Measurements from ENCODE around the gene FASTK.

FASTK gene

DNA sequence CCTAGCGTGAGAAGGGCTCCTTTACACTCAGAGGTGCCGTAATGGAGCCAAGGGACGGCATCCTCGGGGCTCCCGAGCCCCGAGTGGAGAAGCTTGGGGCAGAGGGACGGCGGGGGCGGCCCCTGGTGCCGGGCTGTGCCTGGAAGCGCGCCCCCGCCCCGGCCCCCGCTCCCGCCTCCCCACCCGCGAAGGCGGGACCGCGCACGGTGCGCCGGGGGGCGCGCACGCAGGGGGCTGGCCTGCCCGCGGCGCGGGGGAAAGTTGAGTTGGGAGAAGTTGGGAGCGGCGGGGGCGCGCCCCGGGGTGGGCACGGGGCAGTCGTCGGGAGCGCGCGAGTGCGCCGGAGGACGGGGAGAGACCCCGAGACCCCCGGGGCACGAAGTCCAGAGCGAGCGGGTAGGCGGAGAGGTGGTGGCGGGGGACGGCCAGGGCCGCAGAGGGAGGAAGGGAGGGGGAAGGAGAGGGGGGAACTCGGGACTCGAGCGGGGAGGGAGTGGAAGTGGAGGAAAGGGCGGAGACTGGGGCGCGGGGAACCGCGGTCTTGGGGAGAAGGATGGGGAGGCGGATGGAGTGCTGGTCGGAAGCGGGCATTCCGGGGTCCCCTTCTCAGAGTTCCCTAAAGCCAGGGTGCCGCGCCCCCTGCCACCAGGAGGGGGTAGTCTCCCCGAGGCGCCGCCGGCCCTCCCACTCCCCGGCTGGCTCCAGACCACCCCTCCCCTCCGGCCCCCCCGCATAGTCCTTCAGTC, 21.1 kb downstream of the FASTK start, which contains the start of gene SLC4A2:
SLC4A2 (plus strand) TSS at position 223 of the 746 bp plus-strand sequence. CDS start 2,399 bp downstream, outside the sequence.
- DNase-seq (ENCODE audit: low read depth): peak; percentile 63
- TF ChIP-seq, protein P1, sequence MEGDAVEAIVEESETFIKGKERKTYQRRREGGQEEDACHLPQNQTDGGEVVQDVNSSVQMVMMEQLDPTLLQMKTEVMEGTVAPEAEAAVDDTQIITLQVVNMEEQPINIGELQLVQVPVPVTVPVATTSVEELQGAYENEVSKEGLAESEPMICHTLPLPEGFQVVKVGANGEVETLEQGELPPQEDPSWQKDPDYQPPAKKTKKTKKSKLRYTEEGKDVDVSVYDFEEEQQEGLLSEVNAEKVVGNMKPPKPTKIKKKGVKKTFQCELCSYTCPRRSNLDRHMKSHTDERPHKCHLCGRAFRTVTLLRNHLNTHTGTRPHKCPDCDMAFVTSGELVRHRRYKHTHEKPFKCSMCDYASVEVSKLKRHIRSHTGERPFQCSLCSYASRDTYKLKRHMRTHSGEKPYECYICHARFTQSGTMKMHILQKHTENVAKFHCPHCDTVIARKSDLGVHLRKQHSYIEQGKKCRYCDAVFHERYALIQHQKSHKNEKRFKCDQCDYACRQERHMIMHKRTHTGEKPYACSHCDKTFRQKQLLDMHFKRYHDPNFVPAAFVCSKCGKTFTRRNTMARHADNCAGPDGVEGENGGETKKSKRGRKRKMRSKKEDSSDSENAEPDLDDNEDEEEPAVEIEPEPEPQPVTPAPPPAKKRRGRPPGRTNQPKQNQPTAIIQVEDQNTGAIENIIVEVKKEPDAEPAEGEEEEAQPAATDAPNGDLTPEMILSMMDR (conservative IDR thresholded peaks at IDR 0.05; ENCODE audit: low read length): peak; percentile 38
- peak within 1 kb of the TSS; percentile 88 for H3K4me3 ChIP-seq (ENCODE audit: low read length)

DNA sequence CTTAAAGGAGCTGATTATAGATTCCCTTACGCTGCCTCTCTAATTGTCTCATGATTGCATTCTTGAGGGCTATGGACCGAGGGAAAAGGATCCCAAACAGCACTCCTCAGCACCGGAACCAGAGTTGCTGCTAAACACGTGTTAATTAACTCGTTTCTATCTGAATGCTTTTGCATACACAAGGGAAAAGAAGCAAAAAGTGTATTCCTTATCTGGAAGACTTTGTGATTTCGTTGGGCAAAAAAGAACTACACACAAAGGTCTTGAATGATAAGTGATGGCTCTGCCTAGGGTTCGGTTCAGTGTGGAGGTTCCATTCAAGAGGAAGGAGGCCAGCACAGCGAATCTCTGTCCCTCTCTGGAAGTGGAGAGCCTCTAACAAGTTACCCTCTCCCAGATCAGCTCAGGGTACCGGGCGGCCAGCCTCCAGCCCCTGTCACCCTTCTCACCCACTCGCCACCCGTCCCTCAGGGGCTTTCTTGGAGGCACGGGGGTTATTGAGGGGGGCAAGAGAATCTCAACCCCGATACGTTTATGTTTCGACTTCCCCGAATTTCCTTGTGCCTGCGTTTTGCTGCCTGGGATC, 21.7 kb downstream of the FASTK start:
- DNase-seq (ENCODE audit: low read depth): peak; percentile 45

DNA sequence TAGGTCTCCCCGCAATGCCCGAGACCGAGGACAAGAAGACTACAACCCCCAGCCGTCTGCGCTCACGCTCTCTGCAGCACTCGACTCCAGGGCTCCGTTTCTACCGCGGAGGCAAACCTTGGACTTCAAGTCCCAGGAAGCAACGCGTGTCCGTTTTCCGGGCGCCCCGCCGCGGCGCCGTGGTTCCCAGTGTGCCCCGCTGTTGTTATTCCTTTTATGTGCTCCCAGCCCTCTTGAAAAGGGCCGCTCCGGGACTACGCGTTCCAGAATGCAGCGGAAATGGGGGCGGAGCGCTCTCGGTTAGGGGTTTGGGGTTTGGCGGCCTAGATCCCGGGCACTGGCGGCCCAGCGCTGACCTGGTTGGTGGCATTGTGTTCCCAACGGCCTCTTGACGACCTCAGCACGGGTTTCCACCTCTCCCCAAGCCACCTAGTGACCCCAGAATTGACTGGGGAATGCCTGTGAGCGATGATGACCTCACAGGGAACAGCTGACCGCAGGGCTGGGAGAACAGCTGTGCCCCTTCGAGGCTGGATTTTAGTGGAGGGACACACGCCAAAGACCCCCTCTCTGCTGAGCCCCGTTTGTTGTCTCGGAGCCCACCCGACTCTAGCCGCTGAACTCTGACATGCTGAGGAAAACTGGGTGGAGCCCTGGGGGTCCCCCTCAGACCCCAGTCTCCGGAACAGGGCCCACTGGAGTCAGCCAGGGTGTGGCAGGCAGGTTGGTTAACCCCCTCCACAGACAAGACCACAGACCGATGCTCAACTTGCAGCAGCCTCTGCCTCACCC, 22.4 kb downstream of the FASTK start:
- DNase-seq (ENCODE audit: low read depth): peak; percentile 100
- TF ChIP-seq, protein P1 (conservative IDR thresholded peaks at IDR 0.05; ENCODE audit: low read length): no peak
- peak overlapping the region; percentile 88 for H3K4me3 ChIP-seq (ENCODE audit: low read length)

More for the DNA sequence above, 21.7 kb downstream of the FASTK start:
- TF ChIP-seq, protein P1 (conservative IDR thresholded peaks at IDR 0.05; ENCODE audit: low read length): no peak
- H3K4me3 ChIP-seq (ENCODE audit: low read length): peak overlapping the region; percentile 88

DNA sequence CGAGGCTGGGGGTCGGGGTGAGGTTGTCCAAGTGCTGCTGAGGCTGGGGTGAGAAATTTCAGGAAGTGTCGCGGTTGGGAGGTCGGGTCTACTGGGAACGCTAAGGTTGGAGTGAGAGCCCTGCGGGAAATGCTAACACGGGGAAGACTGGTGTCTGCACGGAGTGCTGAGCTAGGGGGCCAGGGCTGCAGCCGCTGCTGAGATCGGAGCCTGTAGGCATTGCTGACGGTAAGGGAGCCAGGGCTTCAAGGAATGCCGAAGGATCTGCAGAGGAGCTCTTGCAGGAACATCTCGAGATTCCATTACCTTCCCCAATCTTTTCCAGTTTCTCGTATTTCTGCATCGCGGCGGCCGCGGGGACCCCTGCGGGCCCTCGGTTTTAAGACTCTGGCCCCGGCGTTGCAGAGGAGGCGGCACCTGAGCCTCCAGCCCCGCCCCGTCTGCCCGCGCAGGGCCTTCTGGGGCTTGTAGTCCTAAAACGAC, 23.1 kb downstream of the FASTK start, which contains the start of gene CDK5:
CDK5 (minus strand) TSS at position 392 of the 483 bp plus-strand sequence; CDS start at position 343, 49 bp downstream.
- TF ChIP-seq, protein P1 (conservative IDR thresholded peaks at IDR 0.05; ENCODE audit: low read length): no peak
- no peak for DNase-seq (ENCODE audit: low read depth)

DNA sequence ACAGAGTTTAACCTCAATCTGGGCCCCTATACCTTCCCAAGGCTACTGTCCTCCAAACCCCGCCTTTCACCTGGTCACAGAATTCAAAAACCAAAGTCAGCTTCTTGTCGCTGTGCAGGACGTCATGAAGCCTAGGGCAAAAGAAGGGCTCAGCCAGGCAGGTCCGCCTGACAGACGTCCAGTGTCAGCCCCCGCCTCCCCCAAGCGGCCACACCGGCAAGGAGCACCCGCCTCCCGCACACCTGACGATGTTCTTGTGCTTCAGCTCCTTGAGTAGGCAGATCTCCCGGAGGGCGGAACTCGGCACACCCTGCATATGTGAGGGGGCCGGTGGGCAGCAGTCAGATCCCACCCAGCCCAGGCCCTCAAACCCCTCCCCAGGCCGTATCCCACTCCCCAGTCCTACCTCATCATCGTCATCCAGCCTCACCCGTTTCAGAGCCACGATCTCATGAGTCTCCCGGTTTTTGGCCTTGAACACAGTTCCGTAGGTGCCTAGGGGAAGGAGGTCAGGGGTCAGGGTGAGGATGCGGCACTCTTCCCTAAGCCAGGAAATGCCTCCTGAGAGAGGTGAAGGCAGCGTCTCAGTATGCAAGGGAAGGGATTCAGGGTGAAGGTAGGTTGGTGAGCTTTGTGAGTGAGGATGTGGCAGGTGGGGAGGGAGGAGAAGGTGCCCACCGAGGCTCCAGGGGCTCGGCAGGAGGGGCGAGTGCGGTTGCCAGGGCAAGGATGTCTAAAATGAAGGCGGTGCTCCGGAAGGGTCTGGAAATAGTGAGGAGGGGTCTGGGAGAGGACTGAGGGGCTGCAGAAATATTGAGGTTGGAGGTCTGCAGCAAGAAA, 23.7 kb downstream of the FASTK start:
- H3K4me3 ChIP-seq (ENCODE audit: low read length): peak overlapping the region; percentile 88
- DNase-seq (ENCODE audit: low read depth): no peak
- TF ChIP-seq, protein P1 (conservative IDR thresholded peaks at IDR 0.05; ENCODE audit: low read length): no peak

More for the DNA sequence above, 23.1 kb downstream of the FASTK start, which contains the start of gene CDK5:
- peak within 1 kb of the TSS; percentile 88 for H3K4me3 ChIP-seq (ENCODE audit: low read length)

DNA sequence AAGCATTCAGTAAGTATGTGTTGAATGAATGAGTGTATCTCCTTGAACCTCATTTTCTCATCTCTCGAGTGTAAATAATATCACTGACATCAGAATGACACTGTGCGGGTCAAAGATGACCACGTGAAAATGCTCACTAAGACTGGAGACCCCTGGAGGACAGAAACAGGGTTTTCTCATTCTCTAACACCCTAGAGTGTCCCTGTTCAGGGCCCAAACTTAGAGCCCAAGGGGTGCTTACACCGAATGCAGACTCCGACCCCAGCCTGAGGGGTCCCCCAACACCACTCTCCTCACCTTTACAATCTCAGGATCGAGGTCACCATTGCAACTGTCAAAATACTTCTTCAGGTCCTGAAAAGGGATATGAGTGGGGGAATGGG, 24.3 kb downstream of the FASTK start:
- TF ChIP-seq, protein P1 (conservative IDR thresholded peaks at IDR 0.05; ENCODE audit: low read length): no peak
- no peak for DNase-seq (ENCODE audit: low read depth)
- H3K4me3 ChIP-seq (ENCODE audit: low read length): no peak overlapping the region

Measured in AG10803 (cell line).